Neuron (in vitro differentiated cells): ENCODE results near the gene PRAC2.

Experiments
- H2AFZ ChIP-seq: one replicate; pipeline ENCODE4 v1.6.1; 2013; ENCODE audit warnings: low read depth, mild to moderate bottlenecking, inconsistent platforms, low read length, moderate library complexity
- H3K27me3 ChIP-seq: one replicate; pipeline ENCODE4 v1.6.1; 2013; ENCODE audit warnings: low read length; ENCODE audit not compliant: insufficient read depth
- H3K36me3 ChIP-seq: one replicate; pipeline ENCODE4 v1.6.1; 2013; ENCODE audit warnings: low read length; ENCODE audit not compliant: insufficient read depth
- H3K4me1 ChIP-seq: one replicate; pipeline ENCODE4 v1.6.1; 2013; ENCODE audit warnings: low read length; ENCODE audit not compliant: insufficient read depth
- H3K4me3 ChIP-seq: 2 replicates; pipeline ENCODE4 v1.5.1; 2013; ENCODE audit warnings: mild to moderate bottlenecking, low read length, moderate library complexity
- H3K9me3 ChIP-seq: one replicate; pipeline ENCODE4 v1.6.1; 2013; ENCODE audit warnings: low read length

PRAC2 gene

DNA sequence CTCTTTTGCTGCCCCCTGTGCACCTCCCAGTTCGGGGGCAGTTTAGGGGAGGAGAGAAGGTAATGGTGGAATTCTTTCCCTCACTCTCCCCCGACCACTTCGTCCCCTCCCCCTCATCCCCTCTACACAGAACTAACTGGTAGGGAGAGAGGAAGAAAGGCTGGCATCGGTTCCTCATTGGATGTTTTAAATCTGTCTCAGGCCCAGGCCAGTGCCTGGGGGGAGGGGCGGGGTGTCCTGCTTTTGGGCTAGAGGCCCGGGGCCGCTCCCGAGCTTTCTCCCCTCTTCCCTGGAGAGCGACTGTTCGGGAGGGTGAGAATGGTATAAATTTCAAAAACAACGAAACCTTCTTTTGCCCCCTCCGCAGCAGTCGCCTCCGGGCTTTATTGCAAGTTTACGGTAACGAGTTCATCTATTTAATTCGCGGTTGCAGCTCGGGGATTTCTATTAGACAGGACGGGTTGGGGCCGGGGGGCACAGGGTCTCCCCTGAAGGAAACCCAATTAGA lies at the start of gene PRAC2:
TSS of gene PRAC2 (plus strand) at position 271 of the 508 bp plus-strand sequence. CDS start 1,226 bp downstream, outside the sequence.
- H3K27me3 ChIP-seq: peaks cover 100% of the 10 kb centered on the region
- no peak within 1 kb of the TSS for H3K4me3 ChIP-seq

DNA sequence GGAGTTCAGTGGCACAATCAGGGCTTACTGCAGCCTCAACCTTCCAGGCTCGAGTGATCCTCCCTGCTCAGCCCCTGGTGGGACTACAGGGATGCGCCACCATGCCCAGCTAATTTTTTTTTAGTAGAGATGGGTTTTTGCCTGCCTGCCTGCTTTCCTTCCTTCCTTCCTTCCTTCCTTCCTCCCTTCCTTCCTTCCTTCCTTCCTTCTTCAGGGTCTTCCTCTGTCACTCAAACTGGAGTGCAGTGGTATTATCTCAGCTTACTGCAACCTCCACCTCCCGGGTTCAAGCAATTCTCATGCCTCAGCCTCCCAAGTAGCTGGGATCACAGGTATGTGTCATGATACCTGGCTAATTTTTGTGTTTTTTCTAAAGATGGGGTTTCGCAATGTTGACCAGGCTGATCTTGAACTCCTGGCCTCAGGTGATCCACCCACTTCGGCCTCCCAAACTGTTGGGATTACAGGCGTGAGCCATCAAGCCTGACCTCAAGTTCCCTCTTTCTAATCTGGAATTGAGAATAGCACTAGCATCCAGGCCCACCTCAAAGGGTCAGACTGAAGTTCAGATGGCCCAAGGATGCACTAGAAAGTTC lies 45.9 kb upstream of the PRAC2 start:
- Histone ChIP-seq H3K4me1 (no peaks in the 10 kb centered on the region), H3K9me3 (no peaks in the 10 kb centered on the region), H2AFZ (no peak overlapping the region), H3K36me3 (no peaks in the 10 kb centered on the region), H3K4me3 (no peak overlapping the region), H3K27me3 (peaks cover 16% of the 10 kb centered on the region)

More for the DNA sequence above, at the start of gene PRAC2:
- Histone ChIP-seq H3K36me3 (no peaks in the 10 kb centered on the region), H3K4me1 (peaks cover 5% of the 10 kb centered on the region), H3K9me3 (peaks cover 2% of the 10 kb centered on the region), H2AFZ (no peak within 1 kb of the TSS)

DNA sequence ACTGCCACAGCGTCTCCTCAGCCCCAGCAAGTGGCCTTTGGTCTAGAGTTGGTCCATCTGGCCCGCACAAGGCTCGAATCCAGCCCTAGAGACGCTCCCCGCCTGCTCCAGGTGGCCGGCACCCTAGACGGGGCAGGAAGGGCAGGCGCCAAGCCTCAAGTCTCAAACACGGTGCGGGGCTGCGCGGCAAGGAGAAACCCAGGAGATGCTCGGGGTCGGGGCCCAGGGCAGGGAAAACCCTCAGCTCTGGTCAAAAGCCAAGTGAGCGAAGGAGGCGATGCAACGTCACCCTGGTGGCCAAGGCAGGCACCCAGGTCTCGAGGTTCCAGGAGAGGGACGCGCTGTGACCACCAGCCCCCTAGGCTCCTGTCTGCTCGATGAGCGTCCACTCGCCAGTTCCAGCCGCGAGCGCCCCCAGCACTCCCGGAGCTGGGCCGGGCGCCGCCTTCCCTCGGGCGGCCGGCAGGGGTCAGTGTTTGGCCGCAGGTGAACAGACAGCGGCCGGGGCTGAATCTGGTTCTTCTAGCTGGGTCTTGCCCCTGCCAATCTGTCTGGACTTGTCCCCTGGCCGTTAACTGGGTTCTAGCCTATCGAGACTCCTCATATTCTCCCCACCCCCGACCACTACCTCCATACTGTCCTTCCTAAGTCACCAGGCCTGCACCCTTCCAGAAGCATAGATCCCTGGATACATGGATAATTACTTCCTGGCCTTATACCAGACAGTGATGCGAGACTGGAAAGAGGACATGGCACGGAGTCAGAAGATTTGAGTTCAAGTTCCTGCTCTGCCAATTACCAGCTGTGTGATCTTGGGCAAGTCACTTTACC lies 44.6 kb upstream of the PRAC2 start:
- Histone ChIP-seq H3K27me3 (peaks cover 21% of the 10 kb centered on the region), H2AFZ (no peak overlapping the region), H3K36me3 (no peaks in the 10 kb centered on the region), H3K9me3 (no peaks in the 10 kb centered on the region), H3K4me3 (no peak overlapping the region), H3K4me1 (no peaks in the 10 kb centered on the region)

DNA sequence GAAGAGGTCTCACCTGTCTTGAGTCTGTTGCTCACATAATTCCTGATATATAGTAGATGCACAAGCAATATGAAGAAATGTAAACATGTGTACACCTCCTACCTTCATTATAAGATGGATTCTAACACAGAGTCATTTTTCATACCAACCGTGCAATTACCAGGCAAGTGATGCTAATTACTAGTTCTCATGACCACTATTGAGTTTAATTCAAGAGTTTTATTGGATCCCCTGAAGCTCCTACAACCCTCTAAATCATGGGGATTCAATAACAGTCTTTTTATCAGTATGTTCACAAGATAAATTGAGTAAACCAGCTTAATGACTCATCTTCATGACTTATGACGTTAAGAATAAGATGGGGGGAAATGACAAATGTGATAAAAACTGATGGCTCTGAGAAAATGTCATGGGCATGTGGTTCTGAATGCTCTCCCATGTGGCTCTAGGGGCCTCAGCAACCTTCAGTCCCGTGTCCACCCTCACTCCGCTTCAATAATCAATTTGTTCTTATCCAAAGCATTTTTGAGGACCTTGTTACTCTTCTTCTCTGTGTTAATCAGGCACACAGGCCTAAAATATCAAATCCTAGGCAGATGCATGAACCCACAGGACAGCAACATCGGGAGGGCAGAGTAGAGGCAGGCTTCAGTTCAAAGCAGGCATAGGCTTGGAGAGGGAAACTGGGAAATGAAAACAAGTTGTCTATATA lies 43.4 kb upstream of the PRAC2 start:
- Histone ChIP-seq H3K36me3 (no peaks in the 10 kb centered on the region), H2AFZ (no peak overlapping the region), H3K4me1 (no peaks in the 10 kb centered on the region), H3K27me3 (peaks cover 25% of the 10 kb centered on the region), H3K9me3 (no peaks in the 10 kb centered on the region), H3K4me3 (no peak overlapping the region)

DNA sequence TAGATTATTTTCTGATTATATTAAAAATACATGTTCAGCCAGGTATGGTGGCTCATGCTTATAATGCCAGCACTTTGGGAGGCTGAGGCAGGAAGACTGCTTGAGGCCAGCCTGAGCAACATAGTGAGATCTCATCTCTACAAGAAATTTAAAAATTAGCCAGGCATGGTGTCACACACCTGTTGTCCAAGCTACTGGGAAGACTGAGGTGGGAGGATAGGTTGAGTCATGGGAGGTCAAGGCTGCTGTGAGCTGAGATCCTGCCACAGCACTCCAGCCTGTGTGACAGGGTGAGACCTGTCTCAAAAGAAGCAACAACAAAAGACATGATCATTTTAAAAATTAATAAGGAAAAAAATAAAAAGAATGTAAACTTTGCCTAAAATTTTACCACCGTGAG lies 41.4 kb upstream of the PRAC2 start:
- H2AFZ ChIP-seq: no peak overlapping the region
- H3K36me3 ChIP-seq: no peaks in the 10 kb centered on the region
- peaks cover 26% of the 10 kb centered on the region for H3K27me3 ChIP-seq
- no peaks in the 10 kb centered on the region for H3K4me1 ChIP-seq
- no peak overlapping the region for H3K4me3 ChIP-seq
- H3K9me3 ChIP-seq: no peaks in the 10 kb centered on the region

DNA sequence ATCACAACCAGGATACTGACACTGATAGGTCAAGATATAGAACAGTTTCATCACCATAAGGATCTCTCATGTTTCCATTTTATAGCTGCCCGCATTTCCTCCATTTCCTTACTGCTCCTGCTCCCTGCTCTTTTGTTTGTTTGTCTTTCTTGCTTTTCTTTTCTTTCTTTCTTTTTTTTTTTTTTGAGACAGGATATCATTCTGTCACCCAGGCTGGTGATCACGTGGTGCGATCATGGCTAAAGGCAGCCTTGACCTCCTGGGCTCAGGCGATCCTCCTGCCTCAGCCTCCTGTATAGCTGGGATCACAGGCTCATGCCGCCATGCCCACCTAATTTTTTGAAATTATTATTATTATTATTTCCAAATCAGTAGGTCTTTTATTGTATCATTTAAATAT lies 32.3 kb upstream of the PRAC2 start:
- H3K4me3 ChIP-seq: no peak overlapping the region
- peaks cover 3% of the 10 kb centered on the region for H3K27me3 ChIP-seq
- no peaks in the 10 kb centered on the region for H3K9me3 ChIP-seq
- H3K4me1 ChIP-seq: no peaks in the 10 kb centered on the region
- no peaks in the 10 kb centered on the region for H3K36me3 ChIP-seq
- no peak overlapping the region for H2AFZ ChIP-seq

DNA sequence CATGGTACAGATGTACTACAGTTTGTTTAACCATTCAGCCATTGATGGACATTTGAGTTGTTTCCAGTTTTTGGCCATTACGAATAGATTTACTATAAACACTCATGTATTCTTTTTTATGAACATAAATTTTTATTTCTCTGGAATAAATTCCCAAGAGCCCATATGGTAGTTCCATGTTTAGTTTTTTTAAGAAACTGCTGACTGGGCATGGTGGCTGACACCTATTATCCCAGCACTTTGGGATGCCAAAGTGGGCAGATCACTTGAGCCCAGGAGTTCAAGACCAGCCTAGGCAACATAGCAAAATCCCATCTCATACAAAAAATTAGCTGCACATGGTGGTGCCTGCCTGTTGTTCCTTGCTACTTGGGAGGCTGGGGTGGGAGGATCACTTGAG lies 30.9 kb upstream of the PRAC2 start:
- H2AFZ ChIP-seq: no peak overlapping the region
- H3K4me1 ChIP-seq: no peaks in the 10 kb centered on the region
- peaks cover 3% of the 10 kb centered on the region for H3K27me3 ChIP-seq
- no peaks in the 10 kb centered on the region for H3K9me3 ChIP-seq
- H3K36me3 ChIP-seq: no peaks in the 10 kb centered on the region
- H3K4me3 ChIP-seq: no peak overlapping the region

DNA sequence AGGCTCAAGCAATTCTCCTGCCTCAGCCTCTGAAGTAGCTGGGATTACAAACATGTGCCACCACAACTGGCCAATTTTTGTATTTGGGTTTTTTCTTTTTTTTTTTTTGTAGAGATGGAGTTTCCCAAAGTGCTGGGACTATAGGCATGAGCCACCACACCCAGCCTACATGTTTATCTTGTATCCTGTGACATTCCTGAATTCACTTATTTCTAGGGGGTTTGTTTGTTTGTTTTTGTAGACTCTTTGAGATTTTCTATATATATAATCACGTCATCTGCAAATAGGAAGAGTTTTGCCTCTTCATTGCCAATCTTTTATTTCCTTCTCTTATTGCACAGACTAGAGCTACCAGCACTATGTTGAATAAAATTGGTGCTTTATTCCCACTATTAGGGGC lies 29.8 kb upstream of the PRAC2 start:
- Histone ChIP-seq H3K4me3 (no peak overlapping the region), H3K4me1 (no peaks in the 10 kb centered on the region), H3K36me3 (no peaks in the 10 kb centered on the region), H3K9me3 (no peaks in the 10 kb centered on the region), H3K27me3 (no peaks in the 10 kb centered on the region), H2AFZ (no peak overlapping the region)

DNA sequence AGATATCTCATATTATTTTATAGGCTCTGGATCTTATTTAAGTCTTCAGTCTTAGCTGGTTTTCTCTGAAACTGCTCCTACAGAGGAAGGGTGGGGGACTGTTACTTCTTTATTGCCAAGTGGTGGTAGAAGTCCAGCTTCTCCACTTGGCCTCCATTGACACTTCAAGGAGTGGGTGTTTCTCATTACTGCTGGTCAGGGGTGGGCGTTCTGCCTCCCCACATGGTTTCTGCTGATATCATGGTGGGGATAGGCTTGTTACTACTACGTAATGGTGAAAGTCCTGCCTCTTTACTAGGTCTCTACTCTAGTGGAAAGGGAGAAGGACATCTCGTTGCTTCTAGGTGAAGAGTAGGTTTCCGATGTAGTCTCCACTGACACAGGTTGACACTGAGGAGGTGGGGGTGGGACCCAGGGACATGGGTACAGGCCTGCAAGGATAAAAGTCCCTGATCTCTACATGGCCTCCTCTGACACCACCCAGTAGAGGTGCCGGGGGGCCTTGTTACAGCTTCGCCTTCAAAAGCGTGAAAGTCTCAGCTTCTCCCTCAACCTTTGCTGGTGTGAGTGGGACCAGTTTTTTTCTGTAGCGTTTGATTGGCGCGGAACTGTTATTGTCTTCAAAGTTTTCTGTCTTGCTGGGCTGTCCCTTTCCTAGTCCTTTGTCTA lies 21.0 kb upstream of the PRAC2 start:
- Histone ChIP-seq H3K4me3 (no peak overlapping the region), H3K36me3 (no peaks in the 10 kb centered on the region), H2AFZ (no peak overlapping the region), H3K4me1 (no peaks in the 10 kb centered on the region), H3K9me3 (no peaks in the 10 kb centered on the region), H3K27me3 (peaks cover 19% of the 10 kb centered on the region)

DNA sequence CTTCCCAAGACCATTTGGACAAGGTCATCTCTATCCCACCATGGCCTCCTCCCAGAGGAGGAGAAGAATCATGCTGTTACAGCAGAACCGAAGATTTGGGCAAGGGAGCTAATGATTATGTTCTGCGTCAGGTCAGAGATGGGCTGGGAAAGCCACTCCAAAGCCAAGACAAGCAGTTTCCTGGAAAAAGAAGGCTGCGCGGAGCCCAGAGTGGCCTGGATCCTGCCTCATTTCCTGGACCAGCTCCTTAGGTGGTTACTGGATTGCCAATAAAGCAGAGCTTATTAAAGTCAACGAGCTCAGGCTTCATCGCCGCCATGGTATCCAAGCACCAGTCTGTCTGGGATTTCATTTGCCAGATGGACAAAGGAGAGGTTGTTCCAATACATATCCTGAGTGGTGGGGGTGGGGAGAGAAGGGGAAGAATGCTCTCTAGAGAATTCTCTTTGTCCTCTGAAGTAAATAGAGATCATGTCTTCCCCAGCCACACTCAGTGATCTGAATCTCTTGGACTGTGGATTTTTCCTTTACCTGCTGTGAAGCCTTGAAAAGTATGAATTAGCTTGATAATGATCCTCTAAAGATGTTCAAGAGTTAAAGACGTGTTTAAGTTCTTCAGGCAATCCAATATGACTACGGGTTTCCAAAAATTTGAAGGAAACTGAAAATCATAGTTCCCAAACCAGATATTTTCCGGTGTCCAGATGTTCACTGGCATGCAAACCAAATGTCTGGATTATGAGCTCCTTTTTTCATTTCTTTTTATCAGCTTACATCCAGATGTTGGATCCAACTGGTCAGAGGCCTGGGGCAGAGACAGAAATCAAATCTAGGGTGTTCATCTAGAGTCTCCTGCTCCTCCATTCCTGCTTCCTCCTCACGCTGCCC lies 18.4 kb upstream of the PRAC2 start:
- Histone ChIP-seq H3K9me3 (no peaks in the 10 kb centered on the region), H3K4me1 (no peaks in the 10 kb centered on the region), H3K4me3 (no peak overlapping the region), H3K27me3 (peaks cover 24% of the 10 kb centered on the region), H3K36me3 (no peaks in the 10 kb centered on the region), H2AFZ (no peak overlapping the region)

DNA sequence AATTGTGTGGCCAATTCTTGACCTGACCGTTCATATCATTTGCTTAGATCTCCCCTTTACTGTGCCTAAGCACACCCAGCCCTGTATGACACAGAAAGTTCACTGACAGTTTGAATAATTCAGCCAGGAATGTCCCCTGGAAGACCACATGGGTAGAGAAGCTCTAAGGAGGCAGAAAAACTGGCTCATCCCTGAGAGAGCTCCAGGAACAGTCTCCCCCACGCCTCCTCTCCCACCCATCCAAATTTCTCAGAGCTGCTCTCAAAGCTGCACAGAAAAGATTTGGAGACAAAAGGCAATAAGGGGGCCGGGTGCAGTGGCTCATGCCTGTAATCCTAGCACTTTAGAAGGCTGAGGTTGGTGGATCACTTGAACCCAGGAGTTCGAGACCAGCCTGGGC lies 11.9 kb upstream of the PRAC2 start:
- Histone ChIP-seq H3K4me1 (no peaks in the 10 kb centered on the region), H3K4me3 (no peak overlapping the region), H2AFZ (no peak overlapping the region), H3K36me3 (no peaks in the 10 kb centered on the region), H3K27me3 (peaks cover 24% of the 10 kb centered on the region), H3K9me3 (no peaks in the 10 kb centered on the region)
